Mesenteric fat pad (tissue), 1 donor: ENCODE measurements around the gene TNNI3. TPM values are rescaled to one million over a fixed set of nuclear protein-coding genes. Genes with fewer than 3 reads are reported as not detected.
"Not testable (repeated sequence)": the region's sequence is repeated elsewhere in the genome, so short reads cannot be mapped to it uniquely, and the experiment has no call there.

Experiments used
- DNase-seq: peaks from one replicate; pipeline ENCODE4 v3.0.0-alpha.2; 2020; ENCODE audit warnings: low spot score
- microRNA-seq: library from miRNA; unstranded; fragments of <30 nt; microRNA quantifications from one replicate; pipeline ENCODE4 v1.2.0, GENCODE V29; 2020; ENCODE audit warnings: borderline number of aligned reads
- total RNA-seq: library from RNA; stranded (reverse); fragmentation: NEBNext Ultra II Directional; extraction: Animal tissue kit (Norgen Biotek cat#: 25700); gene quantifications from one replicate; pipeline ENCODE4 v1.2.1, GENCODE V29; 2021
- donor health status: DM: yes; HTN: yes; CAD: no.

Gene TNNI3
- total RNA-seq, 1 donor from 2014 or later = not detected

DNA sequence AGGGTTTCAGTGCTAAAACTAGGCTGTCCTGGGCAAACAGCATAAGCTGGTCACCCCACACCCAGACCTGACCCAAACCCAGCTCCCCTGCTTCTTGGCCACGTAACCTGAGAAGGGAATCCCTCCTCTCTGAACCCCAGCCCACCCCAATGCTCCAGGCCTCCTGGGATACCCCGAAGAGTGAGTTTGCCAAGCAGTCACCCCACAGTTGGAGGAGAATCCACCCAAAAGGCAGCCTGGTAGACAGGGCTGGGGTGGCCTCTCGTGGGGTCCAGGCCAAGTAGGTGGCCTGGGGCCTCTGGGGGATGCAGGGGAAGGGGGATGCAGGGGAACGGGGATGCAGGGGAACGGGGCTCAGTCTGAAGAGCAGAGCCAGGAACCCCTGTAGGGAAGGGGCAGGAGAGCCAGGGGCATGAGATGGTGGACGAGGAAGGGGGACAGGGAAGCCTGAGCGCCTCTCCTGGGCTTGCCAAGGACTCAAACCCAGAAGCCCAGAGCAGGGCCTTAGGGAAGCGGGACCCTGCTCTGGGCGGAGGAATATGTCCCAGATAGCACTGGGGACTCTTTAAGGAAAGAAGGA is 42.9 kb downstream of the TNNI3 start:
- DNase-seq = no peak

- DNase-seq = no peak
Observed at GRCh38 chr19:55113570-55114039, 43.9 kb downstream of the TNNI3 start.

- DNase-seq = no peak
Observed at GRCh38 chr19:55112777-55113569, 44.6 kb downstream of the TNNI3 start.

- DNase-seq = no peak
Observed at GRCh38 chr19:55112246-55112776, 45.2 kb downstream of the TNNI3 start.

DNA sequence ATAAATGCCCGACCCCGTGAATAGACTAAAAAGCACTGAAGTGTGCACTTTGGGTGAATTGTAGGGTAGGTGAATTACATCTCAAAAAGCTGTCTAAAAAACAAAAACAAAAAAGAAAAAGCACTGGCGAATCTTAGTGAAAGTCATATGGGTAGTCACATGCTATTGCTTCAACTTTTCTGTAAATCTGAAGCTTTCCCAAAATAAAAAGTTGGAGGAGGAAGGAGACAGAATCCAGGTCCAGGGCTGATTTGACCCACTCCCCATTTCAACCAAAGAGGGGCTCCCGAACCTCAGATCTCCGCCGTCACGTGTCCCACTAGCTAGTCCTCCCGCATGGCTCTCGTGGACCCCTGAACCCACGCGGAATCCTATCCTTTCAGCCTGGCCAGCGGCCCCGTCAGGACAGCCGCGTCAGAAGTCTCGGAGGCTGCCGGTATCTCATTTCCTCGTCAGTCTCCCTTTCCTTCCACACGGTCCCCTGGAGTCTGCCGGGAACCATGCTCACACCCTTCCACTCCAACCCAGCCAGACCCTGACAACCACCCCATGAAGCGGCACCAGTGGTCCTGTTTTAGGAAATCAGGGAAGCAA is 46.2 kb downstream of the TNNI3 start:
- no peak for DNase-seq

- DNase-seq = no peak
Observed at GRCh38 chr19:55109527-55110291, 47.8 kb downstream of the TNNI3 start.

DNA sequence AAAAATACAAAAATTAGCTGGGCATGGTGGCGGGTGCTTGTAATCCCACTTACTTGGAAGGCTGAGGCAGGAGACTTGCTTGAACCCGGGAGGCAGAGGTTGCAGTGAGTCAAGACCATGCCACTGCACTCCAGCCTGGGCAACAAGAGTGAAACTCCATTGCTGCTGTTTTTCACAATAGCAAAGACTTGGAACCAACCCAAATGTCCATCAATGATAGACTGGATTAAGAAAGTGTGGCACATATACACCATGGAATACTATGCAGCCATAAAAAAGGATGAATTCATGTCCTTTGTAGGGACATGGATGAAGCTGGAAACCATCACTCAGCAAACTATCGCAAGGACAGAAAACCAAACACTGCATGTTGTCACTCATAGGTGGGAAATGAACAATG is 50.3 kb downstream of the TNNI3 start:
- not testable (repeated sequence) for DNase-seq

DNA sequence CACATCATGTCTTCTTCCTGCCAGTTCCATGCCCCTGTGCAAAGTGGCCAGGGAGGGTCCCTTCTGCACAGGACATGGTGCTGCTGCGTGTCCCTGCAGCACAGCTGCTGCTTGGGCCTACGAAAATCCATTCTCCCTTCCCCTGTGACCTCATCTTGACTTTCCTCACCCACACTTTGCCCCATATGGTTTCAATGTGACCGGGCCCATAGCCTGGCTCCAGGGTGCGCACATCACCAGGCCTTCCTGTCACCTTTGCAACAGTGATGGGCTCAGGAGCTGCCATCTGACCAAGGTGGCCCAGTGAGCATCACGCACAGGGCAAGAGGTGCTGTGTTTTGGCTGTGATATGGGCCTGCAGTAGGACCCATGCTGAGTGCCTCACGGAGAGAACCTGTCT is 50.9 kb downstream of the TNNI3 start:
- no peak for DNase-seq

DNA sequence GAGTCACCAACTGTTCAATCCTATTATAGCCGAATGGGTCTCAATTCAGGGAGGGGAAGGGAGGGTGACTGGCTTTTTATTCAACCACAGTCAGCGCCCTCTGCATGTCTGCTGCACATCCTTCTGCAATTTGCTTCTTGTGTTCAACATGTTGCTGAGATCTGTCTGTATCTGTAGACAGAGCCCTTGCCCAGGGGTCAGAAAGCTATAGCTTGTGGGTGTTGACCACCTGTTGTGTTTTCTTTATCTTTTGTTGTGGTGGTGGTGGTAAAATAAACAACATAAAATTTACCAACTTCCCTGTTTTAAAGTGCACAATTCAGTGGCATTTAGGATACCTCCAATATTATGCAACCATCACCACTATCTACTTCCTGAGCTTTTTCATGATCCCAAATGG is 52.3 kb downstream of the TNNI3 start:
- no peak for DNase-seq

- DNase-seq = no peak
Observed at GRCh38 chr19:55103190-55103589, 54.3 kb downstream of the TNNI3 start.

Small RNAs within 50 kb of the gene (microRNA-seq; reads per million reads assigned to microRNA genes)
- gene MIR7975 = not detected

Other genes starting within 250 kb of the TNNI3 start
- not detected for gene NLRP7, start 210.2 kb downstream of the TNNI3 start, total RNA-seq
- 0.55 TPM for gene NLRP2, start 191.4 kb downstream of the TNNI3 start, total RNA-seq
- gene GP6, start 119.5 kb downstream of the TNNI3 start, total RNA-seq = 0.19 TPM
- 8.2 TPM for gene RDH13, start 94.6 kb downstream of the TNNI3 start, total RNA-seq
- 0.58 TPM for gene EPS8L1, start 81.9 kb downstream of the TNNI3 start, total RNA-seq
- 130 TPM for gene PPP1R12C, start 40.1 kb downstream of the TNNI3 start, total RNA-seq
- not detected for gene TNNT1, start 8.5 kb downstream of the TNNI3 start, total RNA-seq
- gene DNAAF3, start 8.9 kb upstream of the TNNI3 start, total RNA-seq = 0.48 TPM
- gene SYT5, start 22.6 kb upstream of the TNNI3 start, total RNA-seq = not detected
- 1.00 TPM for gene PTPRH, start 51.8 kb upstream of the TNNI3 start, total RNA-seq
- gene TMEM86B, start 71.0 kb upstream of the TNNI3 start, total RNA-seq = 1.6 TPM
- gene PPP6R1, start 101.3 kb upstream of the TNNI3 start, total RNA-seq = 49.4 TPM
- 20.2 TPM for gene HSPBP1, start 122.4 kb upstream of the TNNI3 start, total RNA-seq
- 1.2 TPM for gene BRSK1, start 126.3 kb upstream of the TNNI3 start, total RNA-seq
- 7.1 TPM for gene TMEM150B, start 167.6 kb upstream of the TNNI3 start, total RNA-seq
- 6.8 TPM for gene KMT5C, start 182.1 kb upstream of the TNNI3 start, total RNA-seq
- not detected for gene COX6B2, start 197.0 kb upstream of the TNNI3 start, total RNA-seq
- not detected for gene GARIN5B, start 205.5 kb upstream of the TNNI3 start, total RNA-seq
- gene IL11, start 212.7 kb upstream of the TNNI3 start, total RNA-seq = not detected
- gene TMEM190, start 219.1 kb upstream of the TNNI3 start, total RNA-seq = not detected
- 0.90 TPM for gene TMEM238, start 226.6 kb upstream of the TNNI3 start, total RNA-seq
- 1,147 TPM for gene RPL28, start 228.2 kb upstream of the TNNI3 start, total RNA-seq